ENCODE results near the gene TRAF7.

TRAF7 gene

GRCh38 chr16:2151188-2152091, 4.1 kb upstream of the TRAF7 start:
- no peak for DNase-seq
- no peak for TF ChIP-seq CTCF (IDR thresholded peaks at IDR 0.05; ENCODE audit: low read depth, low read length, missing control alignments)
- H3K4me3 ChIP-seq (ENCODE audit: low read depth, low read length) = no peak overlapping the region
- H3K36me3 ChIP-seq (replicated peaks) = peaks cover 36% of the 10 kb centered on the region
- no peak overlapping the region for H3K27ac ChIP-seq
- H3K27me3 ChIP-seq (replicated peaks) = no peaks in the 10 kb centered on the region
- in situ Hi-C loops (cut with HindIII; ENCODE audit: low pct_ligation_motif_present, low sequenced_read_pairs) = no loop called here

- no peak for TF ChIP-seq CTCF (IDR thresholded peaks at IDR 0.05; ENCODE audit: low read depth, low read length, missing control alignments)
- H3K4me3 ChIP-seq (ENCODE audit: low read depth, low read length) = peak overlapping the region; percentile 99
- peak overlapping the region; percentile 74 for H3K27ac ChIP-seq
- DNase-seq = no peak
- H3K27me3 ChIP-seq (replicated peaks) = no peaks in the 10 kb centered on the region
- in situ Hi-C loops (cut with HindIII; ENCODE audit: low pct_ligation_motif_present, low sequenced_read_pairs) = no loop called here
- H3K36me3 ChIP-seq (replicated peaks) = peaks cover 36% of the 10 kb centered on the region
Measured at GRCh38 chr16:2152695-2153506, 2.7 kb upstream of the TRAF7 start.

GRCh38 chr16:2154533-2155090, 970 bp upstream of the TRAF7 start:
- Histone ChIP-seq H3K36me3 (replicated peaks) (peaks cover 36% of the 10 kb centered on the region), H3K4me3 (ENCODE audit: low read depth, low read length) (peak overlapping the region; percentile 99), H3K27ac (peak overlapping the region; percentile 74), H3K27me3 (replicated peaks) (no peaks in the 10 kb centered on the region)
- in situ Hi-C loops (cut with HindIII; ENCODE audit: low pct_ligation_motif_present, low sequenced_read_pairs) = no loop called here
- no peak for DNase-seq
- no peak for TF ChIP-seq CTCF (IDR thresholded peaks at IDR 0.05; ENCODE audit: low read depth, low read length, missing control alignments)

GRCh38 chr16:2155977-2156848, 631 bp downstream of the TRAF7 start:
- peaks cover 35% of the 10 kb centered on the region for H3K36me3 ChIP-seq (replicated peaks)

More at GRCh38 chr16:2155977-2156848, 631 bp downstream of the TRAF7 start:
- peak; percentile 57 for DNase-seq
- H3K27me3 ChIP-seq (replicated peaks) = no peaks in the 10 kb centered on the region
- H3K4me3 ChIP-seq (ENCODE audit: low read depth, low read length) = peak overlapping the region; percentile 87
- no peak for TF ChIP-seq CTCF (IDR thresholded peaks at IDR 0.05; ENCODE audit: low read depth, low read length, missing control alignments)
- peak overlapping the region; percentile 49 for H3K27ac ChIP-seq
- in situ Hi-C loops (cut with HindIII; ENCODE audit: low pct_ligation_motif_present, low sequenced_read_pairs) = no loop called here
